SK-N-SH (cell line): Measurements from ENCODE around the gene PHF21B. TPM values are rescaled to one million over a fixed set of nuclear protein-coding genes. Genes with fewer than 3 reads are reported as not detected.

Source experiments
- CTCF ChIA-PET: fragments of 300-600, 350-600 bp; formaldehyde crosslinking; extraction: SDS; loops from one replicate; lab custom pipeline; 2021; lab: Yijun Ruan, JAX
- POLR2A ChIA-PET: fragments of 350-600 bp; sonication (Branson Sonifier 250); formaldehyde crosslinking; extraction: SDS; loops from one replicate; lab custom pipeline; 2020; ENCODE audit warnings: antibody characterized with exemption, inconsistent platforms; lab: Yijun Ruan, JAX
- DNase-seq: peaks from one replicate; pipeline ENCODE4 v3.0.0; 2012
- H2AFZ ChIP-seq: fragments of 200-600 bp; sonication (generic); 2 replicates; pipeline ENCODE4 v1.8.1; 2016; ENCODE audit warnings: antibody characterized with exemption, mild to moderate bottlenecking, low read depth
- H3F3A ChIP-seq: fragments of 200-600 bp; sonication (generic); replicated peaks from 2 replicates; pipeline ENCODE3; 2016; ENCODE audit warnings: antibody characterized with exemption, mild to moderate bottlenecking; ENCODE audit not compliant: insufficient read depth
- H3K27ac ChIP-seq, 2 experiments: fragments of 200-500 bp in 1 of 2; fragments of 200-600 bp in 1 of 2; sonication (Bioruptor generic) in 1 of 2; sonication (generic), shearing (Covaris generic) in 1 of 2; 2 replicates each; pipeline versions ENCODE4 v1.5.1 to v1.6.1; 2014 to 2016; ENCODE audit warnings: low read depth in 2 of 2, inconsistent platforms in 1 of 2, low read length in 1 of 2, mild to moderate bottlenecking in 1 of 2, mixed read lengths in 1 of 2
- H3K27me3 ChIP-seq: fragments of 200-600 bp; sonication (generic), shearing (Covaris generic); 2 replicates; pipeline ENCODE4 v1.6.1; 2016; ENCODE audit warnings: mixed run types; ENCODE audit not compliant: insufficient read depth
- H3K36me3 ChIP-seq, 2 experiments: fragments of 200-500 bp in 1 of 2; fragments of 200-600 bp in 1 of 2; sonication (Bioruptor generic) in 1 of 2; sonication (generic) in 1 of 2; replicated peaks in 1 of 2; 2 replicates each; pipeline versions ENCODE3 to v1.5.1; 2014 to 2016; ENCODE audit warnings: low read length in 1 of 2, mild to moderate bottlenecking in 1 of 2; ENCODE audit not compliant: insufficient read depth in 2 of 2, control insufficient read depth in 1 of 2
- H3K4me1 ChIP-seq, 2 experiments: fragments of 200-500 bp in 1 of 2; fragments of 200-600 bp in 1 of 2; sonication (Bioruptor generic) in 1 of 2; sonication (generic), shearing (Covaris generic) in 1 of 2; 2 replicates each; pipeline versions ENCODE4 v1.5.1 to v1.6.1; 2014 to 2016; ENCODE audit warnings: low read depth in 1 of 2, low read length in 1 of 2, mixed run types in 1 of 2; ENCODE audit not compliant: insufficient read depth in 2 of 2, control insufficient read depth in 1 of 2
- H3K4me2 ChIP-seq: fragments of 200-600 bp; sonication (generic), shearing (Covaris generic); 2 replicates; pipeline ENCODE4 v1.6.1; 2017; ENCODE audit warnings: mixed run types
- H3K4me3 ChIP-seq, 2 experiments: fragments of 200-500 bp in 1 of 2; fragments of 200-600 bp in 1 of 2; sonication (Bioruptor generic) in 1 of 2; sonication (generic), shearing (Covaris generic) in 1 of 2; 2 replicates each; pipeline versions ENCODE4 v1.5.1 to v1.8.1; 2014 to 2016; ENCODE audit warnings: low read depth in 2 of 2, inconsistent platforms in 1 of 2, low read length in 1 of 2, mild to moderate bottlenecking in 1 of 2, mixed read lengths in 1 of 2, moderate library complexity in 1 of 2
- H3K79me2 ChIP-seq: fragments of 200-600 bp; sonication (generic); 2 replicates; pipeline ENCODE4 v1.8.1; 2017; ENCODE audit warnings: mild to moderate bottlenecking; ENCODE audit not compliant: insufficient read depth
- H3K9ac ChIP-seq: fragments of 200-600 bp; sonication (generic); 2 replicates; pipeline ENCODE4 v1.6.1; 2017; ENCODE audit warnings: mixed run types
- H3K9me2 ChIP-seq: fragments of 200-600 bp; sonication (generic); 2 replicates; pipeline ENCODE4 v1.6.1; 2017; ENCODE audit warnings: mixed run types
- H3K9me3 ChIP-seq: fragments of 200-600 bp; sonication (generic); 2 replicates; pipeline ENCODE4 v1.6.1; 2017; ENCODE audit warnings: mixed run types, mild to moderate bottlenecking, moderate library complexity
- H4K20me1 ChIP-seq: fragments of 200-600 bp; sonication (generic); 2 replicates; pipeline ENCODE4 v1.6.1; 2017; ENCODE audit warnings: mild to moderate bottlenecking, mixed run types; ENCODE audit not compliant: insufficient read depth
- FOXJ3 ChIP-seq: sonication (generic); formaldehyde crosslinking; IDR thresholded peaks from 2 replicates; pipeline ENCODE4 v1.5.1; 2020; ENCODE audit warnings: mild to moderate bottlenecking, missing genetic modification reagents
- FOXM1 ChIP-seq: IDR thresholded peaks from 2 replicates; pipeline ENCODE4 v1.4.0; 2012; ENCODE audit warnings: low read depth, mild to moderate bottlenecking
- GABPA ChIP-seq: IDR thresholded peaks from 2 replicates; pipeline ENCODE4 v1.4.0; 2012; ENCODE audit warnings: low read depth, mild to moderate bottlenecking
- IRF3 ChIP-seq: fragments of 150-350 bp; IDR thresholded peaks from 2 replicates; pipeline ENCODE4 v1.6.1; 2016; ENCODE audit warnings: mild to moderate bottlenecking, low read depth, low read length
- MEF2A ChIP-seq: IDR thresholded peaks from 2 replicates; pipeline ENCODE4 v1.4.0; 2012; ENCODE audit warnings: low read depth, borderline replicate concordance
- MXI1 ChIP-seq: IDR thresholded peaks from 2 replicates; pipeline ENCODE4 v1.6.1; 2012; ENCODE audit warnings: mild to moderate bottlenecking, low read depth, low read length, improper control_type of control experiment
- PBX3 ChIP-seq: IDR thresholded peaks from 2 replicates; pipeline ENCODE4; 2012
- RCOR1 ChIP-seq: fragments of 150-350 bp; IDR thresholded peaks from 2 replicates; pipeline ENCODE4 v1.6.1; 2017; ENCODE audit warnings: antibody characterized with exemption, low read length
- TAF1 ChIP-seq: IDR thresholded peaks from 2 replicates; pipeline ENCODE4 v1.6.1; 2012; ENCODE audit warnings: low read depth, mild to moderate bottlenecking, low read length, moderate library complexity, borderline replicate concordance
- TEAD4 ChIP-seq: IDR thresholded peaks from 2 replicates; pipeline ENCODE4 v1.4.0; 2012; ENCODE audit warnings: mild to moderate bottlenecking, borderline replicate concordance; ENCODE audit not compliant: insufficient read depth
- USF1 ChIP-seq: IDR thresholded peaks from 2 replicates; pipeline ENCODE4 v1.4.0; 2012; ENCODE audit warnings: low read depth, borderline replicate concordance
- USF2 ChIP-seq: fragments of 150-350 bp; IDR thresholded peaks from 2 replicates; pipeline ENCODE4 v1.6.1; 2017; ENCODE audit warnings: antibody characterized with exemption, low read length, low read depth, borderline replicate concordance
- YY1 ChIP-seq: IDR thresholded peaks from 2 replicates; pipeline ENCODE4 v1.4.0; 2012; ENCODE audit warnings: low read depth, mild to moderate bottlenecking
- ZBTB33 ChIP-seq: IDR thresholded peaks from 2 replicates; pipeline ENCODE4 v1.4.0; 2012; ENCODE audit warnings: low read depth, borderline replicate concordance
- WGBS: methylation state at CpG from one replicate; pipeline ENCODE4 v1.1.6; 2017; ENCODE audit warnings: low lambda C conversion rate; 5-methylcytosine and 5-hydroxymethylcytosine counted together
- polyA plus RNA-seq, 3 experiments: library from polyadenylated mRNA; depleted of rRNA; stranded (reverse); fragments of >200 nt; gene quantifications; 2 replicates each; pipeline ENCODE4 v1.2.3, GENCODE V29; 2012

PHF21B gene
- polyA plus RNA-seq, 1 of the 3 experiments (the other 2 are of a cell fraction), result 0.76 TPM

GRCh38 chr22:45031629-45032403 lies 22.0 kb upstream of the PHF21B start:
- Histone ChIP-seq H3K9me3 (no peaks in the 10 kb centered on the region), H4K20me1 (no peaks in the 10 kb centered on the region), H3K4me3 (no peak overlapping the region), H3K9me2 (no peaks in the 10 kb centered on the region), H3F3A (no peaks in the 10 kb centered on the region), H2AFZ (no peak overlapping the region), H3K27me3 (peaks cover 5% of the 10 kb centered on the region), H3K27ac (no peak overlapping the region), H3K4me1 (no peaks in the 10 kb centered on the region), H3K9ac (no peak overlapping the region), H3K4me2 (no peak overlapping the region), H3K79me2 (no peaks in the 10 kb centered on the region), H3K36me3 (no peaks in the 10 kb centered on the region)
- TF ChIP-seq FOXJ3 (CRISPR knock-in tag) (no peak), MEF2A (no peak), FOXM1 (no peak), PBX3 (no peak), USF1 (no peak), RCOR1 (no peak), TEAD4 (no peak), IRF3 (no peak), GABPA (no peak), MXI1 (no peak), TAF1 (no peak), YY1 (no peak), USF2 (no peak), ZBTB33 (no peak)
- WGBS, result 7% methylated on average over 1 of the region's 1 CpG
- ChIA-PET POLR2A (no interaction called here), CTCF (no interaction called here)
- DNase-seq, result no peak
